HepG2 (cell line): ENCODE data around the gene RABL6. TPM values are rescaled to one million over a fixed set of nuclear protein-coding genes. Genes with fewer than 3 reads are reported as not detected.

ENCODE experiments used
- EP300 ChIP-seq, 3 experiments: sonication (generic) in 1 of 3; formaldehyde crosslinking in 1 of 3; IDR thresholded peaks; 2 replicates each; pipeline versions ENCODE4 v1.5.1 to v1.6.1; 2011 to 2020; ENCODE audit warnings: low read depth in 2 of 3, low read length in 2 of 3, borderline replicate concordance in 1 of 3, improper control_type of control experiment in 1 of 3, mild to moderate bottlenecking in 1 of 3, missing genetic modification reagents in 1 of 3, moderate library complexity in 1 of 3
- FOXA3 ChIP-seq: IDR thresholded peaks from 2 replicates; pipeline ENCODE4 v1.6.1; 2016; ENCODE audit warnings: missing genetic modification reagents, missing compliant biosample characterization
- FOXC1 ChIP-seq: sonication (generic); formaldehyde crosslinking; IDR thresholded peaks from 2 replicates; pipeline ENCODE4 v1.8.0; 2022; ENCODE audit warnings: mild to moderate bottlenecking, missing genetic modification reagents, borderline replicate concordance
- HNF1A ChIP-seq, 2 experiments: sonication (generic) in 1 of 2; formaldehyde crosslinking in 1 of 2; IDR thresholded peaks; 2 replicates each; pipeline versions ENCODE4 v1.4.0 to v1.6.1; 2016 to 2020; ENCODE audit warnings: borderline replicate concordance in 1 of 2, low read depth in 1 of 2, mild to moderate bottlenecking in 1 of 2, missing genetic modification reagents in 1 of 2
- MNT ChIP-seq: fragments of 450-650 bp; IDR thresholded peaks from 2 replicates; pipeline ENCODE4 v1.6.1; 2016
- SOX6 ChIP-seq, 2 experiments: fragments of 450-650 bp in 1 of 2; sonication (generic) in 1 of 2; formaldehyde crosslinking in 1 of 2; IDR thresholded peaks; 2 replicates each; pipeline versions ENCODE4 v1.4.0 to v1.6.1; 2017 to 2020; ENCODE audit warnings: antibody characterized with exemption in 1 of 2, mild to moderate bottlenecking in 1 of 2, missing genetic modification reagents in 1 of 2
- THAP11 ChIP-seq: IDR thresholded peaks from 2 replicates; pipeline ENCODE4 v1.6.1; 2016; ENCODE audit warnings: missing biosample characterization, missing genetic modification reagents
- ZNF256 ChIP-seq: sonication (generic); formaldehyde crosslinking; conservative IDR thresholded peaks from 2 replicates; pipeline ENCODE4 v1.4.0; 2020; ENCODE audit warnings: missing genetic modification reagents
- polyA plus RNA-seq, 8 experiments: library from polyadenylated mRNA; depleted of rRNA in 3 of 8; stranded (reverse) in 7 of 8; unstranded in 1 of 8; fragments of >200 nt; fragmentation: Illumina TruSeq in 4 of 8; extraction: Trizol in 4 of 8; gene quantifications; 2 replicates each; pipeline versions ENCODE4 v1.2.1 to v1.2.3, GENCODE V29; 2011 to 2016; ENCODE audit warnings: low read depth in 4 of 8, missing spikeins in 1 of 8, mixed read lengths in 1 of 8; ENCODE audit not compliant: insufficient read depth in 1 of 8
- total RNA-seq, 5 experiments: library from RNA; depleted of rRNA; stranded (reverse); fragments of >200 nt; fragmentation: Illumina TruSeq; extraction: Trizol; gene quantifications; 2 replicates each; pipeline ENCODE4 v1.2.3, GENCODE V29; 2016; ENCODE audit warnings: low read depth in 1 of 5
- TF ChIP-seq, protein P1 (sequence below), 2 experiments: sonication (generic) in 1 of 2; formaldehyde crosslinking in 1 of 2; IDR thresholded peaks; 2 replicates each; pipeline versions ENCODE4 v1.6.1 to v1.9.0; 2014 to 2022; ENCODE audit warnings: antibody characterized with exemption in 1 of 2, borderline replicate concordance in 1 of 2, inconsistent platforms in 1 of 2, low read depth in 1 of 2, missing genetic modification reagents in 1 of 2
- TF ChIP-seq, protein P2 (sequence below): sonication (generic); formaldehyde crosslinking; IDR thresholded peaks from 2 replicates; pipeline ENCODE4 v1.5.0; 2020; ENCODE audit warnings: mild to moderate bottlenecking, missing genetic modification reagents, borderline replicate concordance

Gene RABL6
- total and polyA plus RNA-seq, 2 of the 13 experiments (the other 11 are each of a cell fraction or from before 2014, with no cell fraction given), result 81.5 to 125 TPM

- peak; percentile 85 for TF ChIP-seq FOXA3
- peak; percentile 91 for TF ChIP-seq HNF1A (IDR thresholded peaks at IDR 0.05; ENCODE audit: low read depth)
- TF ChIP-seq HNF1A (CRISPR knock-in tag; IDR thresholded peaks at IDR 0.05; ENCODE audit: borderline replicate concordance), result peak; percentile 86; the same call in 1 of the 2 replicates
- TF ChIP-seq, protein P1, sequence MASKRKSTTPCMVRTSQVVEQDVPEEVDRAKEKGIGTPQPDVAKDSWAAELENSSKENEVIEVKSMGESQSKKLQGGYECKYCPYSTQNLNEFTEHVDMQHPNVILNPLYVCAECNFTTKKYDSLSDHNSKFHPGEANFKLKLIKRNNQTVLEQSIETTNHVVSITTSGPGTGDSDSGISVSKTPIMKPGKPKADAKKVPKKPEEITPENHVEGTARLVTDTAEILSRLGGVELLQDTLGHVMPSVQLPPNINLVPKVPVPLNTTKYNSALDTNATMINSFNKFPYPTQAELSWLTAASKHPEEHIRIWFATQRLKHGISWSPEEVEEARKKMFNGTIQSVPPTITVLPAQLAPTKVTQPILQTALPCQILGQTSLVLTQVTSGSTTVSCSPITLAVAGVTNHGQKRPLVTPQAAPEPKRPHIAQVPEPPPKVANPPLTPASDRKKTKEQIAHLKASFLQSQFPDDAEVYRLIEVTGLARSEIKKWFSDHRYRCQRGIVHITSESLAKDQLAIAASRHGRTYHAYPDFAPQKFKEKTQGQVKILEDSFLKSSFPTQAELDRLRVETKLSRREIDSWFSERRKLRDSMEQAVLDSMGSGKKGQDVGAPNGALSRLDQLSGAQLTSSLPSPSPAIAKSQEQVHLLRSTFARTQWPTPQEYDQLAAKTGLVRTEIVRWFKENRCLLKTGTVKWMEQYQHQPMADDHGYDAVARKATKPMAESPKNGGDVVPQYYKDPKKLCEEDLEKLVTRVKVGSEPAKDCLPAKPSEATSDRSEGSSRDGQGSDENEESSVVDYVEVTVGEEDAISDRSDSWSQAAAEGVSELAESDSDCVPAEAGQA (IDR thresholded peaks at IDR 0.05; ENCODE audit: low read depth), result 0 out of 2 replicates have a peak, but pooled peaks have one; percentile 10
- TF ChIP-seq, protein P1 (CRISPR knock-in tag; IDR thresholded peaks at IDR 0.05; ENCODE audit: borderline replicate concordance), result no peak
- TF ChIP-seq SOX6 (IDR thresholded peaks at IDR 0.05), result no peak
- TF ChIP-seq SOX6 (CRISPR knock-in tag; IDR thresholded peaks at IDR 0.05), result peak; percentile 4; the same call in 1 of the 2 replicates
- 0 out of 2 replicates have a peak, but pooled peaks have one; percentile 13 for TF ChIP-seq THAP11 (CRISPR knock-in tag)
- TF ChIP-seq FOXC1 (CRISPR knock-in tag), result no peak
- peak in 1 of 2 experiments; percentile 85; a peak in 2 of 4 replicates for TF ChIP-seq EP300 (IDR thresholded peaks at IDR 0.05; ENCODE audit: low read depth in 2 of 2, low read length in 2 of 2)
- no peak for TF ChIP-seq EP300 (CRISPR knock-in tag; IDR thresholded peaks at IDR 0.05; ENCODE audit: borderline replicate concordance)
- TF ChIP-seq, protein P2, sequence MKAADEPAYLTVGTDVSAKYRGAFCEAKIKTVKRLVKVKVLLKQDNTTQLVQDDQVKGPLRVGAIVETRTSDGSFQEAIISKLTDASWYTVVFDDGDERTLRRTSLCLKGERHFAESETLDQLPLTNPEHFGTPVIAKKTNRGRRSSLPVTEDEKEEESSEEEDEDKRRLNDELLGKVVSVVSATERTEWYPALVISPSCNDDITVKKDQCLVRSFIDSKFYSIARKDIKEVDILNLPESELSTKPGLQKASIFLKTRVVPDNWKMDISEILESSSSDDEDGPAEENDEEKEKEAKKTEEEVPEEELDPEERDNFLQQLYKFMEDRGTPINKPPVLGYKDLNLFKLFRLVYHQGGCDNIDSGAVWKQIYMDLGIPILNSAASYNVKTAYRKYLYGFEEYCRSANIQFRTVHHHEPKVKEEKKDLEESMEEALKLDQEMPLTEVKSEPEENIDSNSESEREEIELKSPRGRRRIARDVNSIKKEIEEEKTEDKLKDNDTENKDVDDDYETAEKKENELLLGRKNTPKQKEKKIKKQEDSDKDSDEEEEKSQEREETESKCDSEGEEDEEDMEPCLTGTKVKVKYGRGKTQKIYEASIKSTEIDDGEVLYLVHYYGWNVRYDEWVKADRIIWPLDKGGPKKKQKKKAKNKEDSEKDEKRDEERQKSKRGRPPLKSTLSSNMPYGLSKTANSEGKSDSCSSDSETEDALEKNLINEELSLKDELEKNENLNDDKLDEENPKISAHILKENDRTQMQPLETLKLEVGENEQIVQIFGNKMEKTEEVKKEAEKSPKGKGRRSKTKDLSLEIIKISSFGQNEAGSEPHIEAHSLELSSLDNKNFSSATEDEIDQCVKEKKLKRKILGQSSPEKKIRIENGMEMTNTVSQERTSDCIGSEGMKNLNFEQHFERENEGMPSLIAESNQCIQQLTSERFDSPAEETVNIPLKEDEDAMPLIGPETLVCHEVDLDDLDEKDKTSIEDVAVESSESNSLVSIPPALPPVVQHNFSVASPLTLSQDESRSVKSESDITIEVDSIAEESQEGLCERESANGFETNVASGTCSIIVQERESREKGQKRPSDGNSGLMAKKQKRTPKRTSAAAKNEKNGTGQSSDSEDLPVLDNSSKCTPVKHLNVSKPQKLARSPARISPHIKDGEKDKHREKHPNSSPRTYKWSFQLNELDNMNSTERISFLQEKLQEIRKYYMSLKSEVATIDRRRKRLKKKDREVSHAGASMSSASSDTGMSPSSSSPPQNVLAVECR (CRISPR knock-in tag), result peak; percentile 25; the same call in 1 of the 2 replicates
- TF ChIP-seq MNT, result no peak
- TF ChIP-seq ZNF256, result no peak
These were observed 18.2 kb upstream of the RABL6 start (continued) for GRCh38 chr9:136789523-136789937.
